CD4-positive, alpha-beta T cell treated with Interleukin-10 for 1 hour (primary cell): ENCODE measurements around the gene R3HCC1L.
"Not testable (repeated sequence)": the region's sequence is repeated elsewhere in the genome, so short reads cannot be mapped to it uniquely, and the experiment has no call there.

Experiments used
- DNase-seq: peaks from one replicate; pipeline ENCODE4 v3.0.0-alpha.2; 2020

The R3HCC1L gene

GRCh38 chr10:98182351-98182915 is 48.0 kb downstream of the R3HCC1L start:
- not testable (repeated sequence) for DNase-seq

- no peak for DNase-seq
These were observed 52.2 kb downstream of the R3HCC1L start for GRCh38 chr10:98186681-98187080.

- not testable (repeated sequence) for DNase-seq
These were observed 56.3 kb downstream of the R3HCC1L start for GRCh38 chr10:98190773-98191172.

GRCh38 chr10:98193037-98193436 is 58.6 kb downstream of the R3HCC1L start:
- DNase-seq, result no peak

GRCh38 chr10:98194633-98195032 is 60.2 kb downstream of the R3HCC1L start:
- no peak for DNase-seq

GRCh38 chr10:98195120-98195519 is 60.7 kb downstream of the R3HCC1L start:
- no peak for DNase-seq

GRCh38 chr10:98196985-98197384 is 62.5 kb downstream of the R3HCC1L start:
- no peak for DNase-seq

- DNase-seq, result no peak
These were observed 67.3 kb downstream of the R3HCC1L start for GRCh38 chr10:98201760-98202159.

- no peak for DNase-seq
These were observed 67.9 kb downstream of the R3HCC1L start for GRCh38 chr10:98202378-98202777.

GRCh38 chr10:98205351-98205750 is 70.9 kb downstream of the R3HCC1L start:
- no peak for DNase-seq

- no peak for DNase-seq
These were observed 74.5 kb downstream of the R3HCC1L start for GRCh38 chr10:98208925-98209324.

GRCh38 chr10:98209441-98209840 is 75.0 kb downstream of the R3HCC1L start:
- DNase-seq, result no peak

GRCh38 chr10:98212196-98212595 is 77.7 kb downstream of the R3HCC1L start:
- DNase-seq, result no peak

- no peak for DNase-seq
These were observed 79.3 kb downstream of the R3HCC1L start for GRCh38 chr10:98213740-98214139.

GRCh38 chr10:98215373-98215772 is 80.9 kb downstream of the R3HCC1L start:
- no peak for DNase-seq

GRCh38 chr10:98217801-98218200 is 83.3 kb downstream of the R3HCC1L start:
- no peak for DNase-seq

GRCh38 chr10:98223874-98224273 is 89.4 kb downstream of the R3HCC1L start:
- no peak for DNase-seq

GRCh38 chr10:98224509-98224908 is 90.1 kb downstream of the R3HCC1L start:
- DNase-seq, result no peak

- DNase-seq, result no peak
These were observed 90.5 kb downstream of the R3HCC1L start for GRCh38 chr10:98224996-98225395.

GRCh38 chr10:98226508-98227144 is 92.2 kb downstream of the R3HCC1L start:
- no peak for DNase-seq

GRCh38 chr10:98227713-98228112 is 93.3 kb downstream of the R3HCC1L start:
- DNase-seq, result not testable (repeated sequence)

- DNase-seq, result not testable (repeated sequence)
These were observed 93.8 kb downstream of the R3HCC1L start for GRCh38 chr10:98228266-98228665.

GRCh38 chr10:98231417-98231816 is 97.0 kb downstream of the R3HCC1L start:
- no peak for DNase-seq

GRCh38 chr10:98235846-98236245 is 101.4 kb downstream of the R3HCC1L start:
- no peak for DNase-seq

GRCh38 chr10:98236862-98237261 is 102.4 kb downstream of the R3HCC1L start:
- DNase-seq, result no peak
